Measurements from ENCODE around the gene MGMT.

MGMT gene

GRCh38 chr10:129703287-129704137 lies 236.5 kb downstream of the MGMT start:
- no peak for TF ChIP-seq CTCF (IDR thresholded peaks at IDR 0.05; ENCODE audit: insufficient read depth, low read depth, low read length, missing control alignments)
- H3K4me3 ChIP-seq (ENCODE audit: low read length) = no peak overlapping the region
- DNase-seq (ENCODE audit: low read depth) = no peak

GRCh38 chr10:129704225-129704624 lies 237.2 kb downstream of the MGMT start:
- H3K4me3 ChIP-seq (ENCODE audit: low read length) = no peak overlapping the region
- no peak for TF ChIP-seq CTCF (IDR thresholded peaks at IDR 0.05; ENCODE audit: insufficient read depth, low read depth, low read length, missing control alignments)
- DNase-seq (ENCODE audit: low read depth) = no peak

- no peak for TF ChIP-seq CTCF (IDR thresholded peaks at IDR 0.05; ENCODE audit: insufficient read depth, low read depth, low read length, missing control alignments)
- DNase-seq (ENCODE audit: low read depth) = no peak
- H3K4me3 ChIP-seq (ENCODE audit: low read length) = no peak overlapping the region
Measured at GRCh38 chr10:129704786-129705525, 237.9 kb downstream of the MGMT start.

GRCh38 chr10:129705676-129706075 lies 238.6 kb downstream of the MGMT start:
- TF ChIP-seq CTCF (IDR thresholded peaks at IDR 0.05; ENCODE audit: insufficient read depth, low read depth, low read length, missing control alignments) = no peak
- no peak for DNase-seq (ENCODE audit: low read depth)
- no peak overlapping the region for H3K4me3 ChIP-seq (ENCODE audit: low read length)

GRCh38 chr10:129706081-129706480 lies 239.0 kb downstream of the MGMT start:
- DNase-seq (ENCODE audit: low read depth) = no peak
- H3K4me3 ChIP-seq (ENCODE audit: low read length) = no peak overlapping the region
- no peak for TF ChIP-seq CTCF (IDR thresholded peaks at IDR 0.05; ENCODE audit: insufficient read depth, low read depth, low read length, missing control alignments)

GRCh38 chr10:129706523-129706922 lies 239.5 kb downstream of the MGMT start:
- no peak for TF ChIP-seq CTCF (IDR thresholded peaks at IDR 0.05; ENCODE audit: insufficient read depth, low read depth, low read length, missing control alignments)
- no peak overlapping the region for H3K4me3 ChIP-seq (ENCODE audit: low read length)
- DNase-seq (ENCODE audit: low read depth) = no peak
